HepG2 (cell line): ENCODE data around the gene CADPS2. TPM values are rescaled to one million over a fixed set of nuclear protein-coding genes. Genes with fewer than 3 reads are reported as not detected.
"Not testable (repeated sequence)": the region's sequence is repeated elsewhere in the genome, so short reads cannot be mapped to it uniquely, and the experiment has no call there.

Source experiments
- HDAC2 ChIP-seq: sonication (generic); formaldehyde crosslinking; IDR thresholded peaks from 2 replicates; pipeline ENCODE4 v1.4.0; 2020; ENCODE audit warnings: missing genetic modification reagents
- JUN ChIP-seq: sonication (generic); formaldehyde crosslinking; IDR thresholded peaks from 2 replicates; pipeline ENCODE4 v1.4.0; 2020; ENCODE audit warnings: mild to moderate bottlenecking, missing genetic modification reagents
- JUND ChIP-seq: sonication (generic); formaldehyde crosslinking; IDR thresholded peaks from 2 replicates; pipeline ENCODE4 v1.8.0; 2022; ENCODE audit warnings: mild to moderate bottlenecking, missing genetic modification reagents
- MED1 ChIP-seq: sonication (generic); formaldehyde crosslinking; IDR thresholded peaks from 2 replicates; pipeline ENCODE4 v1.4.0; 2020; ENCODE audit warnings: missing genetic modification reagents
- MIER2 ChIP-seq: IDR thresholded peaks from 2 replicates; pipeline ENCODE4 v1.6.1; 2016; ENCODE audit warnings: missing biosample characterization, missing genetic modification reagents
- MNT ChIP-seq: fragments of 450-650 bp; IDR thresholded peaks from 2 replicates; pipeline ENCODE4 v1.6.1; 2016
- NAIF1 ChIP-seq: sonication (generic); formaldehyde crosslinking; IDR thresholded peaks from 2 replicates; pipeline ENCODE4 v1.5.0; 2020; ENCODE audit warnings: mild to moderate bottlenecking, missing genetic modification reagents, borderline replicate concordance
- PPARG ChIP-seq: conservative IDR thresholded peaks from 2 replicates; pipeline ENCODE4 v1.6.1; 2016; ENCODE audit warnings: missing biosample characterization, missing genetic modification reagents
- RARA ChIP-seq: IDR thresholded peaks from 2 replicates; pipeline ENCODE4 v1.6.1; 2016; ENCODE audit warnings: missing genetic modification reagents, missing compliant biosample characterization
- SALL1 ChIP-seq: sonication (generic); formaldehyde crosslinking; IDR thresholded peaks from 2 replicates; pipeline ENCODE4 v1.8.0; 2022; ENCODE audit warnings: mild to moderate bottlenecking, missing genetic modification reagents
- SATB2 ChIP-seq: sonication (generic); formaldehyde crosslinking; IDR thresholded peaks from 2 replicates; pipeline ENCODE4 v1.5.0; 2020; ENCODE audit warnings: missing genetic modification reagents
- SOX5 ChIP-seq: IDR thresholded peaks from 2 replicates; pipeline ENCODE4 v1.6.1; 2016; ENCODE audit warnings: borderline replicate concordance
- SOX6 ChIP-seq, 2 experiments: fragments of 450-650 bp in 1 of 2; sonication (generic) in 1 of 2; formaldehyde crosslinking in 1 of 2; IDR thresholded peaks; 2 replicates each; pipeline versions ENCODE4 v1.4.0 to v1.6.1; 2017 to 2020; ENCODE audit warnings: antibody characterized with exemption in 1 of 2, mild to moderate bottlenecking in 1 of 2, missing genetic modification reagents in 1 of 2
- TFE3 ChIP-seq: IDR thresholded peaks from 2 replicates; pipeline ENCODE4 v1.6.1; 2016
- ZBTB26 ChIP-seq: IDR thresholded peaks from 2 replicates; pipeline ENCODE4 v1.6.1; 2016; ENCODE audit warnings: missing compliant biosample characterization, missing genetic modification reagents, borderline replicate concordance
- ZGPAT ChIP-seq: IDR thresholded peaks from 2 replicates; pipeline ENCODE4 v1.6.1; 2016; ENCODE audit warnings: mild to moderate bottlenecking
- ZKSCAN8 ChIP-seq: IDR thresholded peaks from 2 replicates; pipeline ENCODE4 v1.6.1; 2016; ENCODE audit warnings: borderline replicate concordance, missing genetic modification reagents, missing compliant biosample characterization
- ZMYM2 ChIP-seq: sonication (generic); formaldehyde crosslinking; IDR thresholded peaks from 2 replicates; pipeline ENCODE4 v1.8.0; 2022; ENCODE audit warnings: mild to moderate bottlenecking, missing genetic modification reagents
- ZNF143 ChIP-seq: sonication (generic); formaldehyde crosslinking; IDR thresholded peaks from 2 replicates; pipeline ENCODE4 v1.4.0; 2020; ENCODE audit warnings: missing genetic modification reagents
- ZNF292 ChIP-seq: sonication (generic); formaldehyde crosslinking; IDR thresholded peaks from 2 replicates; pipeline ENCODE4 v1.8.1; 2022; ENCODE audit warnings: mild to moderate bottlenecking, low read depth, missing genetic modification reagents, borderline replicate concordance
- polyA plus RNA-seq, 8 experiments: library from polyadenylated mRNA; depleted of rRNA in 3 of 8; stranded (reverse) in 7 of 8; unstranded in 1 of 8; fragments of >200 nt; fragmentation: Illumina TruSeq in 4 of 8; extraction: Trizol in 4 of 8; gene quantifications; 2 replicates each; pipeline versions ENCODE4 v1.2.1 to v1.2.3, GENCODE V29; 2011 to 2016; ENCODE audit warnings: low read depth in 4 of 8, missing spikeins in 1 of 8, mixed read lengths in 1 of 8; ENCODE audit not compliant: insufficient read depth in 1 of 8
- total RNA-seq, 5 experiments: library from RNA; depleted of rRNA; stranded (reverse); fragments of >200 nt; fragmentation: Illumina TruSeq; extraction: Trizol; gene quantifications; 2 replicates each; pipeline ENCODE4 v1.2.3, GENCODE V29; 2016; ENCODE audit warnings: low read depth in 1 of 5
- TF ChIP-seq, protein P1 (sequence below): sonication (generic); formaldehyde crosslinking; IDR thresholded peaks from 2 replicates; pipeline ENCODE4 v1.4.0; 2020; ENCODE audit warnings: missing genetic modification reagents
- TF ChIP-seq, protein P2 (sequence below): sonication (generic); formaldehyde crosslinking; IDR thresholded peaks from 2 replicates; pipeline ENCODE4 v1.4.0; 2020; ENCODE audit warnings: missing genetic modification reagents

The CADPS2 gene
- total and polyA plus RNA-seq, 2 of the 13 experiments (the other 11 are each of a cell fraction or from before 2014, with no cell fraction given), result 17.6 to 43.8 TPM

GRCh38 chr7:122679269-122679709 lies 207.0 kb downstream of the CADPS2 start (continued):
- TF ChIP-seq ZGPAT (CRISPR knock-in tag), result peak; percentile 78
- peak; percentile 63 for TF ChIP-seq NAIF1 (CRISPR knock-in tag)
- peak; percentile 74; the same call in 1 of the 2 replicates for TF ChIP-seq ZBTB26 (CRISPR knock-in tag)
- peak; percentile 81; the same call in 1 of the 2 replicates for TF ChIP-seq ZMYM2
- TF ChIP-seq ZKSCAN8 (CRISPR knock-in tag), result peak; percentile 65; the same call in 1 of the 2 replicates
- peak; percentile 53 for TF ChIP-seq MNT
- TF ChIP-seq JUN (CRISPR knock-in tag), result peak; percentile 94
- TF ChIP-seq ZNF292 (CRISPR knock-in tag), result 0 out of 2 replicates have a peak, but pooled peaks have one; percentile 16
- TF ChIP-seq MED1 (CRISPR knock-in tag), result peak; percentile 91
- TF ChIP-seq SATB2 (CRISPR knock-in tag), result 0 out of 2 replicates have a peak, but pooled peaks have one; percentile 50
- TF ChIP-seq JUND (CRISPR knock-in tag), result peak; percentile 86
- peak; percentile 98 for TF ChIP-seq RARA
- TF ChIP-seq, protein P1, sequence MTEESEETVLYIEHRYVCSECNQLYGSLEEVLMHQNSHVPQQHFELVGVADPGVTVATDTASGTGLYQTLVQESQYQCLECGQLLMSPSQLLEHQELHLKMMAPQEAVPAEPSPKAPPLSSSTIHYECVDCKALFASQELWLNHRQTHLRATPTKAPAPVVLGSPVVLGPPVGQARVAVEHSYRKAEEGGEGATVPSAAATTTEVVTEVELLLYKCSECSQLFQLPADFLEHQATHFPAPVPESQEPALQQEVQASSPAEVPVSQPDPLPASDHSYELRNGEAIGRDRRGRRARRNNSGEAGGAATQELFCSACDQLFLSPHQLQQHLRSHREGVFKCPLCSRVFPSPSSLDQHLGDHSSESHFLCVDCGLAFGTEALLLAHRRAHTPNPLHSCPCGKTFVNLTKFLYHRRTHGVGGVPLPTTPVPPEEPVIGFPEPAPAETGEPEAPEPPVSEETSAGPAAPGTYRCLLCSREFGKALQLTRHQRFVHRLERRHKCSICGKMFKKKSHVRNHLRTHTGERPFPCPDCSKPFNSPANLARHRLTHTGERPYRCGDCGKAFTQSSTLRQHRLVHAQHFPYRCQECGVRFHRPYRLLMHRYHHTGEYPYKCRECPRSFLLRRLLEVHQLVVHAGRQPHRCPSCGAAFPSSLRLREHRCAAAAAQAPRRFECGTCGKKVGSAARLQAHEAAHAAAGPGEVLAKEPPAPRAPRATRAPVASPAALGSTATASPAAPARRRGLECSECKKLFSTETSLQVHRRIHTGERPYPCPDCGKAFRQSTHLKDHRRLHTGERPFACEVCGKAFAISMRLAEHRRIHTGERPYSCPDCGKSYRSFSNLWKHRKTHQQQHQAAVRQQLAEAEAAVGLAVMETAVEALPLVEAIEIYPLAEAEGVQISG (CRISPR knock-in tag), result peak; percentile 62; the same call in 1 of the 2 replicates
- 0 out of 2 replicates have a peak, but pooled peaks have one; percentile 35 for TF ChIP-seq ZNF143 (CRISPR knock-in tag)
- not testable (repeated sequence) for TF ChIP-seq SOX6 (IDR thresholded peaks at IDR 0.05)
- TF ChIP-seq SOX6 (CRISPR knock-in tag; IDR thresholded peaks at IDR 0.05), result peak; percentile 98
- peak; percentile 94 for TF ChIP-seq SOX5
- 0 out of 2 replicates have a peak, but pooled peaks have one; percentile 20 for TF ChIP-seq MIER2 (CRISPR knock-in tag)
- peak; percentile 97 for TF ChIP-seq SALL1
- TF ChIP-seq, protein P2, sequence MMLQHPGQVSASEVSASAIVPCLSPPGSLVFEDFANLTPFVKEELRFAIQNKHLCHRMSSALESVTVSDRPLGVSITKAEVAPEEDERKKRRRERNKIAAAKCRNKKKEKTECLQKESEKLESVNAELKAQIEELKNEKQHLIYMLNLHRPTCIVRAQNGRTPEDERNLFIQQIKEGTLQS, result peak; percentile 39; the same call in 1 of the 2 replicates
- peak; percentile 99 for TF ChIP-seq TFE3
- peak; percentile 92 for TF ChIP-seq HDAC2 (CRISPR knock-in tag)
- peak; percentile 94 for TF ChIP-seq PPARG
